Nephron progenitor cell (in vitro differentiated cells): ENCODE measurements around the gene PRR33.

ENCODE experiments used
- DNase-seq: peaks from one replicate; pipeline ENCODE4 v3.0.0; 2021
- H3K27ac Mint-ChIP-seq: 2 replicates; pipeline ENCODE4 v1.8.0; 2021; ENCODE audit warnings: mild to moderate bottlenecking, moderate library complexity, mixed read lengths
- H3K27me3 Mint-ChIP-seq: 2 replicates; pipeline ENCODE4 v1.8.0; 2021; ENCODE audit warnings: mild to moderate bottlenecking, low read depth, mixed read lengths; ENCODE audit not compliant: poor library complexity
- H3K36me3 Mint-ChIP-seq: 2 replicates; pipeline ENCODE4 v1.8.0; 2021; ENCODE audit warnings: low read depth, mixed read lengths
- H3K4me1 Mint-ChIP-seq: 2 replicates; pipeline ENCODE4 v1.8.0; 2021; ENCODE audit warnings: mixed read lengths
- H3K4me3 Mint-ChIP-seq: 2 replicates; pipeline ENCODE4 v1.8.0; 2021; ENCODE audit warnings: mild to moderate bottlenecking, moderate library complexity, mixed read lengths
- H3K9me3 Mint-ChIP-seq: 2 replicates; pipeline ENCODE4 v1.8.0; 2021; ENCODE audit warnings: mild to moderate bottlenecking, moderate library complexity, mixed read lengths
- TF ChIP-seq, protein P1 (sequence below): fragments of 200-600 bp; sonication (generic); IDR thresholded peaks from 2 replicates; pipeline ENCODE4 v1.5.0; 2021; ENCODE audit warnings: antibody characterized with exemption

PRR33 gene

DNA sequence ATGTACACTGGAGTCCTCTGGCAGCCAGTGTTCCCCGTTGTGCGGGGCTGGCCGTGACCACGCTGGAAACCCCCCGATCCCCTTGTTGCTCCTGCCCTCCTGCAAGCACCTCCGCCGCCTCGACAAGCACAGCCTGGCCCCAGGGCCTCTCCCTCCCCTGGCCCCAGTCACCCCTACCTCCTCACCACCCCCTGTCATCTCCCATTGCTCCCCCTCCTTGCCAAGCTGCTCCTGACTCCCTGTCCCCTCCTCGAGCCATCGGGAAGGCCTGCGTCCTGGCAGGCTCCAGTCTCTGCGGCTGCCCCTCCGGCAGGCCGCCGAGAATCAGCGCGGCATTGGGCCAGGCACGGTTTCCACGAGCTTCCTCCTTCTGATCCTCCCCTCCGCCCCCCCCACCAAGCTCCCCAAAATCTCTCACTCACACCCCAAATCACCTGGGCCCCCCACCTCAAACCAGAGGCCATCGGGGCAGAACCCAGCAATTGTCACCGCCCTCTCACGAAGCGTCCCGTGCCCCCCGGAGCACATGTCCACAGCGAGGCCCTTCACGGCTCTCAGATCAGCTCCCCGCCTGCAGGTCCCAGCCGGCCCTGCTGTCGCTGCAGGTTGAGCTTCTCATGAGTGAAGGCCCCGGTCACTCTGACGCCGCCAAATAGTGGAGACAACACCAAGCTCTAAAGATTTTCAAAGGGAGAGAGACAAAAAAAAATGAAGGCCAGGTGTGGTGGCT lies 44.5 kb downstream of the PRR33 start:
- TF ChIP-seq, protein P1, sequence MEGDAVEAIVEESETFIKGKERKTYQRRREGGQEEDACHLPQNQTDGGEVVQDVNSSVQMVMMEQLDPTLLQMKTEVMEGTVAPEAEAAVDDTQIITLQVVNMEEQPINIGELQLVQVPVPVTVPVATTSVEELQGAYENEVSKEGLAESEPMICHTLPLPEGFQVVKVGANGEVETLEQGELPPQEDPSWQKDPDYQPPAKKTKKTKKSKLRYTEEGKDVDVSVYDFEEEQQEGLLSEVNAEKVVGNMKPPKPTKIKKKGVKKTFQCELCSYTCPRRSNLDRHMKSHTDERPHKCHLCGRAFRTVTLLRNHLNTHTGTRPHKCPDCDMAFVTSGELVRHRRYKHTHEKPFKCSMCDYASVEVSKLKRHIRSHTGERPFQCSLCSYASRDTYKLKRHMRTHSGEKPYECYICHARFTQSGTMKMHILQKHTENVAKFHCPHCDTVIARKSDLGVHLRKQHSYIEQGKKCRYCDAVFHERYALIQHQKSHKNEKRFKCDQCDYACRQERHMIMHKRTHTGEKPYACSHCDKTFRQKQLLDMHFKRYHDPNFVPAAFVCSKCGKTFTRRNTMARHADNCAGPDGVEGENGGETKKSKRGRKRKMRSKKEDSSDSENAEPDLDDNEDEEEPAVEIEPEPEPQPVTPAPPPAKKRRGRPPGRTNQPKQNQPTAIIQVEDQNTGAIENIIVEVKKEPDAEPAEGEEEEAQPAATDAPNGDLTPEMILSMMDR = no peak
- Mint-ChIP-seq H3K27me3 (peaks cover 5% of the 10 kb centered on the region), H3K27ac (peak overlapping the region; percentile 51), H3K9me3 (peaks cover 3% of the 10 kb centered on the region), H3K4me1 (peaks cover 50% of the 10 kb centered on the region), H3K4me3 (no peak overlapping the region), H3K36me3 (no peaks in the 10 kb centered on the region)
- DNase-seq = no peak

DNA sequence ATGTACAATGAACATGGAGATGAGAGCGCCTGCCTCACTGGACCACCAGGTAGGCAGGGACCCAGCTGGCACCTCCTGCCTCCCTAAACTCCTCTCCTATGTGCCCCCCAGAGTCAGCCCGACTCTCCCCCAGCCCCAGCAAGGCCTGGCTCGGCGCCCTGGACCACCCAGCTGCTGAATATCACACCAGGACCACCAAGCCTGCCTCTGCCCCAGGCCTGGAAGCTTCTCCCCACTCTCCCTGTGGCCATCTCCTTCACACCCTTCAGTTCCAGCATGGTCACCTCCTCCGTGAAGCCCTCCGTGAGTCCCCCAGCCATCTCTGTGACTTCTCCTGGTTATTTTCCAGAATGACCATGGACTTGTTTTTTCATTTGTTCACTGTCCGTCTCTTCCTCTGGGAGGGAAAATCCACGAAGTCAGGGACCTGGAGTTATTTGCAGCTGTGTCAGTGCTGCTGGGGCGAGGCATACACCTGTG lies 45.2 kb downstream of the PRR33 start:
- Mint-ChIP-seq H3K27ac (peak overlapping the region; percentile 59), H3K4me1 (peaks cover 47% of the 10 kb centered on the region), H3K27me3 (peaks cover 5% of the 10 kb centered on the region), H3K9me3 (peaks cover 3% of the 10 kb centered on the region), H3K36me3 (no peaks in the 10 kb centered on the region), H3K4me3 (no peak overlapping the region)
- TF ChIP-seq, protein P1 = no peak
- DNase-seq = no peak

DNA sequence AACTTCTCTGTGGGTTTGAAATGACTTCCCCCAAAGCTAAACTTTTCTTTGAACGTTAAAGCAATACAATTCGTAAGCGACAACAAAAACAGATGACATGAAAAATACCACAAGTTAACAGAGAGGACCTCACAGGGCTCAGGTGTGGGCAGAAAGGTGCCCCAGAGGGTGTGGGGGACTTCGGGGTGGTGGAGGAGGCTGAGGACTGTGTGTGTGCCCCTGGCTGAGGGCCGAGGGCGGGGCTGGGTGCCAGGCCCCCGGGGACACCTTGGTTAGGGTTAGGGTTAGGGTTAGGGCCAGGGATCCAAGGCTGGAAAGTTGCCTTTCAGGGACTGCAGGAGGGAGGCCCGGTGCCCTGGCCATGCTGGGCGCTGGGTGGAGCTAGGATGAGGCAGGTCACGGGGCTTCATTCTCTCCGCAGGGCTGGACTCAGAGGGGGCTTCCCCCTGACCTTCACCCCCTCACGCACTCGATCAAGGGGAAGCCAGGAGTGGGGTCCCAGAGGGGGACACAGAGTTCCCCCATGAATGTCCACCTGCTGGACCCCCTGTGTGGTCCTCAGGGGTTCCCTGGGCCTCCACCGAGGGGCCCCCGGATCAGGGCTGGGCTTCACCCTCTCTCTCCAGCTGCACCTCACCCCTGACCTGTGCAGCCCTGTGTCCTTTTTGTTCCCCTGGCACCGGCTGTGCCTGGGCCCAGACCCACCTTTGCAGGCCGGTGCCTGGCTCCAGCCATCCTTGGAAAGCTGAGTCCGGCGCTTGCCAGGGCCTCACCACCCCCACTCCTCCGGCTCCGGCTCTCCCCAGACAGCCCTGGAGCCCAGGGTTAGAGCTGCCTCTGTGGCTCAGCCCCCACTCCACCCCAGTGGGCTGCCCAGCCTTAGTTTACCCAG lies 45.9 kb downstream of the PRR33 start:
- TF ChIP-seq, protein P1 = no peak
- Mint-ChIP-seq H3K27me3 (peaks cover 5% of the 10 kb centered on the region), H3K4me3 (no peak overlapping the region), H3K9me3 (peaks cover under 1% of the 10 kb centered on the region), H3K27ac (no peak overlapping the region), H3K36me3 (no peaks in the 10 kb centered on the region), H3K4me1 (peaks cover 44% of the 10 kb centered on the region)
- DNase-seq = no peak

DNA sequence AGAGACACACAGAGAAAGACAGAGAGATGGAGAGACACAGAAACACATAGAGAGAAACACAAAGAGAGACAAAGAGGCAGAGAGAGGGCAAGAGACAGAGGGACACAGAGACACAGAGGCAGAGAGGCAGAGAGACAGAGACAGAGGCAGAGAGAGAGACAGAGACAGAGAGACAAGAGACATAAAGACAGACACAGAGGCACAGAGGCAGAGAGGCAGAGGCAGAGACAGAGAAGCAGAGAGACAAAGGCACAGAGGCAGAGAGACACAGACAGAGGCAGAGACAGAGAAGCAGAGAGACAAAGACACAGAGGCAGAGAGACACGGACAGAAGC lies 46.6 kb downstream of the PRR33 start:
- no peak for DNase-seq
- H3K9me3 Mint-ChIP-seq = no peaks in the 10 kb centered on the region
- TF ChIP-seq, protein P1 = no peak
- no peaks in the 10 kb centered on the region for H3K36me3 Mint-ChIP-seq
- peaks cover 37% of the 10 kb centered on the region for H3K4me1 Mint-ChIP-seq
- H3K27me3 Mint-ChIP-seq = peaks cover 5% of the 10 kb centered on the region
- no peak overlapping the region for H3K4me3 Mint-ChIP-seq
- peak overlapping the region; percentile 41 for H3K27ac Mint-ChIP-seq

DNA sequence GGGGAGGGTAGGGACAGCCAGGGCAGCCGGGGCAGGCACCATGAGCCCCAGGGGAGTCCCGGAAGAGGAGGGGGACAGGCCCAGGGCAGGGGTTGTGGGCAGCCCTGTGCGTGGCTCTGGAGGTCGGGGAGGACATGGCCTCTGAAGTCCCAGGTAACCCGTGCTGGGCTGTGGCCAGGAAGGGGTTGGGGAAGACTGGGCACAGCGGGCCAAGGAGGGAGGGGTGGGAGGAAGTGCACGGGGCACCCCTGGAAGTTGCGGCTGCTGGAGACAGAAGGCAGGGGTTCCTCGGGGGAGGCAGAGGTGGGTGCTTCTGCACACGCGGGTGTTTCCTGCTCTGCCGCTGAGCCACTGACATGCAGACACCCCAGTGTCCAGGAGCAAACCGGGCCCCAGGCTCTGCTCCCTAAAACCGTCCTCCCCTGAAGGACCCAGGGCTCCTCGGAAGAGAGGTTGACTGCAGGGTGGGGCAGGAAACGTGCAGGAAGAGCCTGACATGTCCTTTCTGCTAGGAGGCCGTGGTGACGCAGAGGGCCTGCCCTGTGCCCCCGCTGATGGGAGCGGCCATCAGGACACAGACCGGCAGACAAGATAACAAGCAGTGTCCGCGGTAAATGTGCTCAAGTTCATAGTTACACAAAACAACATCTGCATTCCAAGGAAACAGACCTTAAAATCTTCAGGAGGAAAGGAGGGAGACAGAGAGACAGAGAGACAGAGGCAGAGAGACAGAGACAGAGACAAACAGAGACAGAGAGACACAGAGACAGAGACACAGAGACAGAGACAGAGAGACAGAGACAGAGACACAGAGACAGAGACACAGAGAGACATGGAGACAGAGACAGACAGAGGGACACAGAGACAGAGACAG lies 47.2 kb downstream of the PRR33 start:
- H3K27me3 Mint-ChIP-seq = peaks cover 5% of the 10 kb centered on the region
- no peaks in the 10 kb centered on the region for H3K36me3 Mint-ChIP-seq
- peak overlapping the region; percentile 41 for H3K27ac Mint-ChIP-seq
- peak overlapping the region; percentile 13 for H3K4me3 Mint-ChIP-seq
- TF ChIP-seq, protein P1 = no peak
- H3K4me1 Mint-ChIP-seq = peaks cover 37% of the 10 kb centered on the region
- H3K9me3 Mint-ChIP-seq = no peaks in the 10 kb centered on the region
- no peak for DNase-seq
